Inferior parietal cortex (tissue), 1 donor: ENCODE results near the gene DMRTB1.

Experiments
- DNase-seq: peaks from one replicate; pipeline ENCODE4 v3.0.0-alpha.2; 2016; ENCODE audit errors: extremely low spot score

Gene DMRTB1

DNA sequence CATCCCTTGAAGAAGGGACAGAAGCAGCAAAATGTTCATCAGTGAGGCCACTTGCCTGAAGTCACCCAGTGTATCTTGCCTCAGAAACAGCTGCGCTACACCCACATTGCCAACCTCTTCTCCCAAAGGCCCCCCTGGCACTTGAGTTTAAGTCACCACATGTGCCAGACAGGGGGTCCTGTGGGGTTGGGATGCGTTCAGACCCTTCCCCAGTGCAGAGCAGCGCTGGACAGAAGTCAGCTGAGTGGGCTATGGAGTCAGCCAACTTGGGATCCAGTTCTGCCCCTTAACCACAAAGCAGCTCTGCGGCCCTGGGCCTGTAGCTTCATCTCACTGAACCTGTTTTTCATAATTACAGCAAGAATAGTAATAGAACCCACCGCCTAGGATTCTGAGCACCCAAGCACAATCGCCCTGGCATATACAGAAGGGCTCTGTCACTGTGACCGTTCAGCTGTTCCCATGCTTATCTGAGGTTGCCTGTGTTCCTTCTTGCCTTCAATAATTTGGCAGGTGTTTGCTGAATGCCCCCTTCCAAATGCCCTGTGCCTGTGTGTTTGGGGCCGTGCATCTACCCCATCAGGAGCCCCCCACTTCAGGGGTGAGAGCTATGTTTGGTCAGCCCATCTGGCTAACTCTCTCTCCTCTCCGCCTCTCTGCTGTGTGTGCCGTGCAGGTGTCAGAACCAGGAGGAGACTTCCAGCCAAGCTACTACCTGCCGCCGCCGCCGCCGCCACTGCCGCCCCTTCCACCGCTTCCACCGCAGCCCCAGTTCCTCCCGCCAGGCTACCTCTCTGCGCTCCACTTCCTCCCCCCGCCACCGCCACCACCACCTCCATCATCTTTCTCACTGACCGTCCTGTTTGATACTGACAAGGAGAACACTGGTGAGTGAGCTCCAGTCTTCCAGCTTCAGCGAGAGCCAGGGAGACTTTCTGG is 5.0 kb downstream of the DMRTB1 start:
- no peak for DNase-seq

DNA sequence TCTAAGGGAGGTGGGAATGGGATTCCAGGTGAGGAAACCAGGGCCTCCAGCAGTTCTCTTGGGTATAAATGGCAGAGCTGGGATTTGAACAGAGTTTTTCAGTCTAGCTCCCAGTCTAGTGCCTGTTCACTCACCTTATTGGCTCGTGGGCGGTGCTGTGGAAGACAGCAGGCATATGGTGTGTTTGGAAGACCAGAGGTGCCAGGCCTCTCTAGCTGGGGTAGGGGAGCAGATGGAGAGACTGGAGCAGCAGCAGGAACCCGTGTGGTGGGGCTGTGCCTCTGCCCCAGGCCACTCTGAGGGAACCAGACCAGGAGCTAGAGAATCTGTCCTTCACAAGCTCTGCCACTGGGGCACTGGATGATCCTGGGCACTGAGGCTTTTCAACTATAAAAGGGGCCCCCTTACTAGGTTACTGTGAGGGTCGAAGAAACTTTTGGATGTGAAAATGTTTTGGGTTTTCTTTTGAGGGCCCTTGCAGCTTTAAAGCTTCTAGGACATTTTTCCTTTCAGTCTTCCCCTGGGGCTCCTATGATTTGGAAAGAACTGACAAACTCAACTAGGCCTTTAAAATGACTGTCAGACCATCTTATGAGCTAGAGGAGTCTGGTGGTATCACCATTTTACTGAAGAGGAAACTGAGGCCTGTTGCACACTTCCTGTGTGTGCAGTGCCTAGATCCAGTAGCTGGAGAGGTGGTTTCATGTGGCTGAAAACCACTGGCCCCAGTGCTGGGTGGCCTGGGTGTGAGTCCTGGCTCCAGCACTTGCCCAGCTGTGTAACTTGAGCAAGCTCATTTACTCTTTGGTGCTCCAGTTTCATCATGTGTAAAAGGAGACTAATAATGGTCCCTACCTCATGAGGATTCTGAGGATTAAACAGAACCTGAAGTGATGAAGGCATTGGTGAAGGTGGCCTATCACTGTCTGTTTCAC is 6.1 kb downstream of the DMRTB1 start:
- no peak for DNase-seq

DNA sequence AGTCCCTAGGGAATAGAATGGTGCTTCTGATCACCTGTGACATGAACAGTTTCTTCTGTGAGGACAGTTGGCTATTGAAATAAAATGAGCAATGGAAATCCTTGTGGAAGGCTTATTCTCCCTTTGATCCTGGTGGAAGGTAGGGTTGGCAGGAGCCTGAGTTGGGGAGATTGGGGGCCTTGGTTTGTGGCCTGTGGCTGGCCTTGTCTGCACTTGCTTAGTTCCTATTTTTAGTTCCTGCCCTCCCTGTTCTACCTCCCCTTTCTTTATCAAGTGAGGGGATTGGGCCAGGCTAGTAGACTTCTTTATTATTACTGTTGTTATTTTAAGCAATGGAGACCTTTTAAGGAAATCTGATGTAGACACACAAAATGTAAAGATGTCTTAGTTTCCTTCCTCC is 8.2 kb downstream of the DMRTB1 start:
- DNase-seq = no peak

DNA sequence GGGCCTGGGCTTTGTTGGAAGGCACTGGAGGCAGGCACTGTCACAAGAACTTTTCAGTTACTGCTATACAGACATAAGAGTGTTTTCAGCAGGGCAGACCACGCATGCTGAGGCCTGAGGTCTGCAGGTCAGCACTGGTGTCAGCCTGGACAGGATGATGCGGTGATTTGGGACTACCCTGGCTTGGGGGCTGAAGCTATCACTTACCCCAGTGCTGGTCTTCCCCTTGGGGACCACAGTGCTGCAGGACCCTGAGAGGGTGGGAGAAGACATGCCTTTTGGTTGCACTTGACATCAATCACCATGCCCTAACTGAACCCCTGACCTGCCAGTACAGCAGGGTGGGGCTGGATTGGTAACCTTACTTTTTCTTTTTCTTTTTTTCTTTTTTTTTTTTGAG is 9.2 kb downstream of the DMRTB1 start:
- no peak for DNase-seq

DNA sequence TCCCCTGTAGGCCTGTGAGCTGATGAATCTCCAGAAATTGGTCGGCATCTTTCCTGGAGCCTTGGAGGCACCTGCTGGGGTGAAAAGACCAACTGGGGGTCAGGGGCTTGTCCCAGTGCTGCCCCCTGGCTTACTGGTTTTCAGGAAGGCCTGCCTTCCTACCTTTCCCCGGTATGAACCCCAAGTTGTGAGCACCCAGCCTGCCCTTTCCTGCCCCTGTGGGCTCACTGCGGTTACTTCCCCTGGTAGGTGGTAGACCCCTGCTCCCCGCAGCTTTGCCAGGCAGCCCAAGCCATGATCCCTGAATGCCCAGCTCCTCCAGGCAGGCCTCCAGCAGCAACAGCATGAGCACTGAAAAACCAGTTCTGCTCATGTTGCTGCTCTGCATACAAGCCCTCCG is 10.2 kb downstream of the DMRTB1 start:
- DNase-seq = no peak

DNA sequence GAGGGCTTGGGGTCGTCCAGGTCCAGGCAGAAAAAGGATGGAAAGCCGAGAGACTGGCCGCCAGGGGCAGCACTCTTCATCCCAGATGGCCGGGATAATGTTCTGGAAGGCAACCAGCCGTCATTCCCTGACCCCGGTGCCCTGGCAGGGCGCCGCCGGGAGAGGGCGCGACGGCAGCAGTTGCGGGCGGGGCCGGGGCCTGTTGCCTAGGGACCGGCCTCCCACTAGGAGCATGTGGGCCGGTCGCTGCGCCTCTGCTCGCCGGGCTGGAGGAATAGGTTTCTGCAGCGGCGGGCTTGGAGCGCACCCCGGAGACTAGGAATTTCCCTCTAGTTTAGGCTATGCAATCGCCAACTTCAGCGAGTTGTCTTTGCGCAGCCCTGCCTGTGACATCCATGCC is 11.0 kb downstream of the DMRTB1 start:
- DNase-seq = peak; percentile 34

DNA sequence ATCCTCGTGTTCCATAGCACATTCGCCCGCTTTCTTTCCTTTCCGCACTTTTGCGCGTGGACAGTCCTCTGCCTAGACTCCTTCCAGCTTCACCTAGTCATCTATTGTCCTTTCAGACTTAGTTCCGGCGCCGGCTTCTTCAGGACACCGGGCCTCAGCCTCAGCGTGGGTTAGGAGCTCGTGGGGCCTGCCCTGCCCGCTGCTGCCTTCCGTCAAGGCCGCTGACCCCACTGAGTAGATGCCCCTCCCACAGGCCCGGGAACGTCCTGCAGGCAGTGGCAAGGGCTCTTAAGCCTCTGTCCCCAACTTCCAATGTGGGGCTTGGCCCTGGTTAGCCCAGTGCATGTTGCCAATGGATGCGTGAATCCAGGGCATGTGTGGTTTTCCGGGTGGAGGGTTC is 11.4 kb downstream of the DMRTB1 start:
- no peak for DNase-seq

DNA sequence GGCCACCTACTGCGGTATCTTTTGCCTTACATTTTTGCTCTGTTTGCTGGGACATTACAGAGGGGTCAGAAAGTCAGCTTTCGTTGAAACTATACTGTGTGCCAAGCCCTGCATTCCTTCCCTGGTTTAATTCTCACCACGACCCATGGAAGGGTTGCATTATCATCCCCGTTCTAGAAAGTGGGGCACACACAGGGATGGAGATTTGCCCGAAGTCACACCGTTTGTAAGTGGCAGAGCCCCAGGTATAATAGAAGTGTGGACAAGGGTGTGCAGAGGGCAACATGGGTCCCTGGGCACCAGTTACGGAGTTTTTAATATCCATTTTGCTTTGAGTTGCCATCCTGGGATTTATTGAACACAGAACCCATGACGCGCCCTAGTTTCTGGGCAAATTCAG is 11.8 kb downstream of the DMRTB1 start:
- no peak for DNase-seq

DNA sequence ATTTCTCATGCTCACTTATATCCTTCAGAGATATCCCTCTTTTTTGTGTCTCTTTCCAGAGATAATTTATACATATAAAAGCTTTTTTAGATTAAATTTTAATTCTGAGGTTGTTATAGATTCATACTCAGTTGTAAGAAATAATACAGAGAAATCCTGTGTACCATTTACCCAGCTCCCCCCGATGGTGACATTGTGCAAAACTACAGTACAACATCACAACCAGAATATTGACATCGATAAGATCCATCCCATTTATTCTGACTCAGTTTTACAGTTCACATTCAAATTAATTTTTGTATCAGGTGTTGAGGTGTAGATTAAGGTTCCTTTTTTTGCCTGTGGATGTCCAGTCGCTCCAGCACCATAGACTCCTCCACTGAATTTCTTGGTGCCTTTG is 14.3 kb downstream of the DMRTB1 start:
- no peak for DNase-seq

DNA sequence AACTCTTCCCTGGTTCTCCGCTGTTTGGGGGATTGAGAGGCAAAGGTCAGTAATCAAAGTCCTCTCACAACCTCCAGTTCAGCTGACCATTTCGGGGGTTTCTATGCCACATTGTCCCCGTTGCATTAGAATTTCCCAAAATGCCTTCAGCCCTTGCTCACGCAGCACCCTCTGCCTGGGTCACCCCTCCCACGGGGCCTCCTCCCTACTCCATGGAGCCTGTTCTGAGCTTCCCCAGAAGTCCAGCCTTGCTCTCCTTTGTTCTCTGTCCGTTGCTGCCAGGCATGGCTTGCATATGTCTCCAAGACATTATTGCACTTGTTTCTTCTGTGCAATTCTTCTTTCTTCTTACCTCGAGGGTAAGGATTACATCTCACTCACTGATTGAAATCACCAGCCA is 16.5 kb downstream of the DMRTB1 start:
- DNase-seq = no peak

DNA sequence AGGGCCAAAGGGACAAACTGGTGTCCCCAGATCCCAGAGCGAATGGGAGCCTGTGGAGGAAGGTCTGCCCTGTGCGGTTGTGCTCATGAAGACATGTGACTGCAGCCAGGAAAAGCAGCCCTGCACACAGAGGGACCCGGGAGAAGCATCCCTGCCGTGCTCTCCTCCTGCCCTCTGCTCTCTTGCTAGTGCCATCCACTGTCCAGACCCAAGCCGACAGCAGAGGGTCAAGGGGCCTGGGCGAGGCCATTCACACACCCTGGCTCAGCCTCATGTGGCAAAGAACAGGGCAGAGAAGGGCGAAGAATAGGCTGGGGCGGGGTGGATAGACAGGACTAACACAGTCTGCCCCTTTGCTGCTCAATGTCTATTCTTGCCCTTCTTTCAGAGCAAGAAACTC is 17.4 kb downstream of the DMRTB1 start:
- no peak for DNase-seq

DNA sequence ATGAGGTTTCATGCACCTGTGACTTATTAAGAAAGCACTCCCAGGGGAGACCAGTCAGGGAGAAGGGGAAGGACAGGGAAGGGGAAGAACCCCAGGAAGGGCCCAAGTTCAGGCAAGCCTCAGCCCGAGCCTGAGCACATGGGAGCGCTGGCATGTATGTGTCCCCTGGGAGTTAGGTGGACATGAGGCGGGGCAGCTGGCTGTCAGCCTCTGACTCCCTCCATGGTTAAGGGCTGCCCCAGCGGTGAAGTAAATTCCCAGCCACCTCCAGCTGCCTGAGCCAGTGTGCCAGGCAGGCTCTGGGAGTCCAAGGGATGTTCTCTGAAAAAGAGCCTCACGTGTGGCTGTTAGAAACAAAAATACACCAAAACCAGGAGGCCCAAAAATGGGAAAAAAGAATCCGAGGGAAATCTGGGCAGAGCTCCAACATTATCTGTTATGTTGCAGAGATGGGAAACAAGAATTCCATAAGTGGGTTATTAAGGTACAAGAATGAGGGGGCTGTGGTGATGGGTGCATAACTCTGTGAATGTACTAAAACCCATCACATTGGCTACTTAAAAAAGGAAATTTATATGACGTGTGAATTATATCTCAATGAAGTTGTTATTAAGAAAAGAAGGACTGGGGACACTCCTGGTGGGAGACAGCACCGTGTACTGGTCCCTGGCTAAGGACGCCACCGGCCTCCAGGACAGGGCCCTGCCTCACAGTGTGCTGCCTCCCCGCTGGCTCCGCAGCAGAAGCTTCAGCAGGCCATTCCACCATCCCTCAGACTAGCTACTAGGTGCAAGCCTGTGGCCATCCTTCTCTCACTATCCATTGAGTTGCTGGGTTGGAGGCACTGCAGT is 18.7 kb downstream of the DMRTB1 start:
- no peak for DNase-seq

DNA sequence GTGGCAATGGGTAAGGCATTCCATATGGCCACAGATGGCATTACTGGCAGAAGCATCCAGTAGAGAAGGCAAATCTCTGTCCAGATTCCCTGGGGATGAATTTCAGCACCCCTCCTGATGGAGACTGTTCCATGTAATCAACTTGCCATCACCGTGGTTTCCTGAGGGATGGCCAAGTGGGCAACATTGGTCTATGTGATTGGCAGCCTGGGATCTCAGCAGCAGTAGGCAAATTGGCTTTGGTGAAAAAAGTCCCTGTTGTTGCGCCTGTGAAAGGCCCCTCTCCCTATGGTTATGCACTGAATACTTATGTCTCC is 19.3 kb downstream of the DMRTB1 start:
- DNase-seq = no peak

DNA sequence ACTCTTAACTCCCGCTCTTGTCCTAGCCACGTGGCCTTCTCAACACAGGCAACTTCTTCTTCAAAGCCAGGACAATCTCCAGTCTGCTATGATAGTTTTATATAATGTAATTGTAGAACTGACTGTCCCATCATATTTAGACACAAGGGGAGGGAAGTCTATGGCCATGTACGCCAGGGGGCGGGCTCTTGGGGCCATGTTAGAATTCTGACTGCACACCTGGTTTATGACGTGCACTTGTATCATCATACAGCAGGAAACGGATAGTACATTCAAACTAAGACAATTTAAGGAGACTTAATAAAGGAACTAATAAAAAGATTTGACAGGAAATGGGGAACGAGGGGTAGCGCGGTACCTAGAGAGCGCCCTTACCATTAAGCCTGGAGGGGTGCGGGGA is 21.5 kb downstream of the DMRTB1 start:
- no peak for DNase-seq

DNA sequence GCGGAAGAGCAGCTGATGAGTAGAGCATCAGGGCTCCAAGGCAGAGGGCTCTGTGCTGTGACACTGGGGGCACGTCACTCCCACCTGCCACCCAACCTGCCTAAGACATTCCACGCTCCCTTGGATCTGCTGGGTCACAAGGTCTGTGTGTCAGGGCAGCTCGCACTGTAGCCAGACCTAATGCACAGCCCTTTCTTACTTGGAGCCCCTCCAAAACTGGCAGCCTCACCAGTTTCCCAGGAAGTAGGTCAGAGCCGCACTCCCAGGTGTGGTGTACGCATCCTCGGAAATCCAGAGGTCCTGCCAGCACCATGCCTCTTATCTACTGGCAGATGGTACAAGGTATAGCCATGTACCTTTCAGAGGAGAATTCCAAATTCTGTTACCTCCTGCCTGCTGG is 22.3 kb downstream of the DMRTB1 start:
- DNase-seq = no peak

DNA sequence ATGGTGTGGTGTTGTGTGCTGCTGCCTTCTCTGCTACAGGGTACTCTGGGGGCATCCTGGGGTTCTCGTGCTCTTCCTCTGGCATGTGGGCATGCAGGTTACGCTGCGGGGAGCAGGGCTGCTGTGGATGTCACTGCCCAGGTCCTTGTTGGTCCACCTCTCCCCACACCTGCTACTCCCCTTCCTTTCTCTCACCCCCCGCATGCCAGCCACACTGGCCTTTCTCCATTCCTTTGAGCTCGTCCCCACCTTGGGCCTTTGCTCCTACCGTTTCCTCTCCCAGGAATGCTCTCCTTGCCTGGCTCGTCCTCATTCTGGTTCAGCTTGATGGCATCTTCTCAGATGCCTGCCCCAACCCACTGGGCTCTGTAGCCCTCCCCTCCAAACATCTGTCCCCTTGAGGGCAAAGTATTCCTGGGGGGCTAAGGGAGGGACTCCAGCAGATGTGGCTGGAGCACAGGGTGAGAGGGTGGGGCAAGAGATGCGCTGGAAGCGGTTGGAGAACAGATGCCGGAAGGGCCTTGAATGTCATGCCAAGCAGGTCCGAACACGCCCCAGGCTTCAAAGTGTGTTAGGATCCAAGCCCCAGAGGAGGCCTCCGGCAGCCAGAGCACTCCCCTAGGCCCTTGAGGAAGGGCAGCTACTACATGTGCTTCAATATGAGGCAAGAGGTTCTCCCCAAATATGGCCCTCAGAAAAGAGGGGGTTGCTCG is 23.4 kb downstream of the DMRTB1 start:
- DNase-seq = no peak

DNA sequence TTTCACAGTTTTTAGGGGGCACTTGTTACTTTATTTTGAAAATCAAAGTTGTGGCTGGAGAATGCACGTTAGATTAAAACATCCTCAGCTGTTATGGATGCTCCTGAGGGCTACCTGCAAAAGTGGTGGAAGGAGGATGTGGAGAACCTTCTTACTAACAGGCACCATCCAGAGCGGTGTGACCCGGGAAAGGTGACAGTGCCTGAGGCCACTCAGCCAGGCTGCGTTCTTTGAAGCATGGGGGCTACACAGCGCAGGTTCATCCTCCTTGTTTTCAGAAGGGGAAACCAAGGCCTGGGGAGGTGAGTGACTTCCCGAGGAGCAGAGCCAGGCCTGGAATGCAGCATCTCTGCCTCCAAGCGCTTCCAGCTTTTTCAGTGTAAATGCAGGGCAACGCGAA is 24.0 kb downstream of the DMRTB1 start:
- DNase-seq = no peak

DNA sequence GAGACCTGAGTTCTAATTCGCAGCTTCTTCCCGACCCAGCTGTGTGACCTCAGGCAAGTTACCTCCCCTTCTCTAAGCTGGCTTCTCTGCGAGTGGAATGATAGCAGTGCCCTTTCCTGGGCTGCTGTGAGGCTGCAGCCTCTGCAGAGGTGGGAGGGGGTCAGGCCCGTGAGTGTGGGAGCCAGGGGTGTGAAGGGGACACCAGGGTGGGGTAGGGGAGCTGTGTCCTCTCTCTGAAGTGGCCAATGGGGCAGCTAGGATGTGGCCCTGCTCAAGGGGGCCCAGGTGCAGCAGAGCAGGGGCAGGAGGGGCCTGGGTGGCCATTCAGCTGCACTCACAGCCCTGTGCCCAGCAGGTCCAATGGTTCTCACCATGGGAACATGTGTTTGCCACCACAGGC is 24.5 kb downstream of the DMRTB1 start:
- no peak for DNase-seq

DNA sequence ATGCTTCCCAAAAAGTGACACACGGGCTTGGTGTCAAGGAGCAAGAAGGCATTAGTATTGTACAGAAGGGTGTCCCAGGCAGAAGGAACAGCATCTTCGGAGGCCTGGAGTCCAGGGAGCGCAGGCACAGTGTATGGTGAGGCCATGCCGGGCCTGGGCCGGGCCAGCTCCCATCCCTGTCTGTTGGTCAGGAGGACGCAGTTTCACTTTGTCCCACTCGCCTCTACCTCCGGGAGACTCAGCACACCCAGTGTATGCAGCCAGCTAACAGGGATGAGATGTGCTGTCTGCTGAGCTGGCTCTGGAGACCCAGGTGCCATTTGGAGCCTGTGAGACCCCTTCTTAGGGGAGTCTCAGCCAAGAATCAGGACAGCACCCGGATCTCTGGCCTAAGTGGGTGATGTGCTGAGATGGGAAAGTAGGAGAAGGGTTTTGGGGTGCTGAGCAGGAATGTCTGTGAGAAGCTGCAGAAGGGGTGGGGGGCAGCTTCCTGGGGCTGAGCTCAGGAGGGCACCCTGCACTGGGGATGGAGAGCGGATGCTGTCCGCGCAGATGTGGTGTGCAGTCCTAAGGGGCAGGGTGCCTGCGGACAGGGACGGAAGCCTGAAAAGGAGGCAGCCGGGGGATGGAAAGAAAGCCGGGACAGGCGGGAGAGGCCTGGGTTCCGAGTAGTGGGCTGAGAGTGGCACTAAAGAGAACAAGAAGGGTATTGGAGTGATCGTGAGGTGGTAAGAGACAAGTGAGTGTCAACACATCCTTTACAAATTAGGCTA is 25.7 kb downstream of the DMRTB1 start:
- no peak for DNase-seq
